ENCODE data around the gene SYT15. TPM values are rescaled to one million over a fixed set of nuclear protein-coding genes. Genes with fewer than 3 reads are reported as not detected.
A peak's percentile ranks its signal among the peaks of the same experiment; 100 is the strongest.

SYT15 gene
- total RNA-seq, 1 experiment from 2014 or later = 0.59 TPM

DNA sequence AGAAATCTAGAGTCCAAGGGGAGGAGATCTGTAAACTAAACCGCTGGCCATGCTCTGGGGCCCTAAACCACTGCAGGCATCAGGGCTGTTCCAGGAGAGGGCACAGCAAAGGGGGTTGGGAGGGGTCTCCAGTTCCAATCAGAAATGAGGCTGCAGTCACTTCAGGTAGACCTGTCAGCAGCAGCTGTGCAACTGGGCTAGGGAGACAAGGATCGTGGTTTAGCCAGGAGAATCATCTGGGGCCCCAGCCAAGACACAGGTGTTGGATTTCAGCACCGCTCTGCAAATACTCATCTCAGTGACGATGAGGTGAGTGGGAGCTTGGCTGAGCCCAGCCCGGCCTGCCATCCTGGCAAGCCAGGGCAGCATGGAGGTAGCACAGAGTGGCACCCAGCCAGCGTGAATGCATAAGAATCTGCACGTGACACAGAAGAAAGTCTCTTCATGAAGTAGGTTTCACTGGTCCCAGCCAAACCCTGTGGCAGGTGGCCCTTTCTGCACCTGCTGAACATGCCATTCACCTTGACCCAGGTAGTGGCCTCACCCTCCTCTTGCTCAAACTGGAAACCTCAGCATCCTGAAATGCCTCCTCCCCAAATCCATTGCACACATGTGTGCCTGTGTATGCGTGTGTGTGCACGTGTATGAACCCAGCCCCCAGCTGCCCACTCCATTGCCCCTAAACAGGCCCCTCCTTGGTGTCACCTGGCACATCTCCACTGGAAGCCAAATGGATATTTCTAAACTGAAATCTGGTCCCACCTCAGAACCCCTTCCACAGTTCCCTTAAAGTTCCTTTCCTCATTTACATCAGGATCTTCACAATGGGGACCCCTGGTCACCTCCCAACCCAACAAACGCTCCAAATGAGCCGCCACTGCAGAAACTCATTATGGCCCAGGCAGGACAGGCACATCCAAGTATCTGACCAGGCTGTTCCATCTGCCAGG lies 32.1 kb upstream of the SYT15 start:
- no peak overlapping the region for H3K18ac ChIP-seq (ENCODE audit: insufficient read length, low read depth, low read length)
- peak; percentile 29 for DNase-seq
- H3K79me1 ChIP-seq (ENCODE audit: insufficient read depth, low read depth, low read length, poor library complexity, severe bottlenecking) = no peaks in the 10 kb centered on the region
- Mint-ChIP-seq H3K9me3 (no peaks in the 10 kb centered on the region), H3K36me3 (ENCODE audit: insufficient read depth in 1 of 3, low read depth in 3 of 3) (peaks cover 0 to 3% (median 0%) of the 10 kb centered on the region in 3 experiments; a peak in 1 of 7 replicates), H3K4me3 (no peak overlapping the region), H3K4me1 (peaks cover 24 to 26% of the 10 kb centered on the region in 2 experiments), H3K27ac (no peak overlapping the region), H3K27me3 (ENCODE audit: low read depth) (peaks cover 8% of the 10 kb centered on the region)
- H2BK12ac ChIP-seq (ENCODE audit: insufficient read length, low read depth, low read length) = no peak overlapping the region
- H3T11ph ChIP-seq (ENCODE audit: low read length) = no peak overlapping the region
- H3K9me3 ChIP-seq (ENCODE audit: control insufficient read depth, low read depth, low read length) = no peaks in the 10 kb centered on the region
- TF ChIP-seq, protein P1, sequence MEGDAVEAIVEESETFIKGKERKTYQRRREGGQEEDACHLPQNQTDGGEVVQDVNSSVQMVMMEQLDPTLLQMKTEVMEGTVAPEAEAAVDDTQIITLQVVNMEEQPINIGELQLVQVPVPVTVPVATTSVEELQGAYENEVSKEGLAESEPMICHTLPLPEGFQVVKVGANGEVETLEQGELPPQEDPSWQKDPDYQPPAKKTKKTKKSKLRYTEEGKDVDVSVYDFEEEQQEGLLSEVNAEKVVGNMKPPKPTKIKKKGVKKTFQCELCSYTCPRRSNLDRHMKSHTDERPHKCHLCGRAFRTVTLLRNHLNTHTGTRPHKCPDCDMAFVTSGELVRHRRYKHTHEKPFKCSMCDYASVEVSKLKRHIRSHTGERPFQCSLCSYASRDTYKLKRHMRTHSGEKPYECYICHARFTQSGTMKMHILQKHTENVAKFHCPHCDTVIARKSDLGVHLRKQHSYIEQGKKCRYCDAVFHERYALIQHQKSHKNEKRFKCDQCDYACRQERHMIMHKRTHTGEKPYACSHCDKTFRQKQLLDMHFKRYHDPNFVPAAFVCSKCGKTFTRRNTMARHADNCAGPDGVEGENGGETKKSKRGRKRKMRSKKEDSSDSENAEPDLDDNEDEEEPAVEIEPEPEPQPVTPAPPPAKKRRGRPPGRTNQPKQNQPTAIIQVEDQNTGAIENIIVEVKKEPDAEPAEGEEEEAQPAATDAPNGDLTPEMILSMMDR (conservative IDR thresholded peaks at IDR 0.05) = no peak
- H3K56ac ChIP-seq (ENCODE audit: insufficient read length, low read depth, low read length) = no peak overlapping the region
- no peak overlapping the region for H2AFZ ChIP-seq (ENCODE audit: low read length)
- no peak overlapping the region for H3K27ac ChIP-seq (ENCODE audit: insufficient read length, low read depth, low read length)
- no peak overlapping the region for H3K4me2 ChIP-seq (ENCODE audit: insufficient read depth, insufficient read length, low read length)
- no peak overlapping the region for H3K4ac ChIP-seq (ENCODE audit: low read depth, low read length)
- H3K9ac ChIP-seq (ENCODE audit: extremely low read depth, insufficient read length, low read length) = no peak overlapping the region
- no peaks in the 10 kb centered on the region for H4K20me1 ChIP-seq (ENCODE audit: control insufficient read depth, insufficient read depth, insufficient read length)
- no peaks in the 10 kb centered on the region for H3K79me2 ChIP-seq (ENCODE audit: insufficient read depth, low read length)
- no peak overlapping the region for H2BK5ac ChIP-seq (ENCODE audit: insufficient read length, low read length)
- no peak overlapping the region for H2BK20ac ChIP-seq (ENCODE audit: low read depth, low read length, poor library complexity, severe bottlenecking)
- H3K27me3 ChIP-seq (ENCODE audit: insufficient read depth, low read length) = no peaks in the 10 kb centered on the region
- no peak overlapping the region for H4K8ac ChIP-seq (replicated peaks; ENCODE audit: insufficient read length, low read depth, low read length)
- H3K4me1 ChIP-seq (ENCODE audit: insufficient read depth, low read length) = peaks cover 8% of the 10 kb centered on the region; the same call in 1 of the 2 replicates
- no peak overlapping the region for H2AK5ac ChIP-seq (ENCODE audit: insufficient read length, low read length)
- no peaks in the 10 kb centered on the region for H3K23me2 ChIP-seq (ENCODE audit: insufficient read length, low read depth, low read length, poor library complexity, severe bottlenecking)
- no peak overlapping the region for H3K14ac ChIP-seq (ENCODE audit: insufficient read depth, low read length)
- H2BK120ac ChIP-seq (ENCODE audit: low read depth, low read length, poor library complexity, severe bottlenecking) = no peak overlapping the region
- H3K23ac ChIP-seq (ENCODE audit: insufficient read length, low read depth, low read length) = no peak overlapping the region
- H4K5ac ChIP-seq (ENCODE audit: insufficient read length, low read depth, low read length) = no peak overlapping the region
- no peak overlapping the region for H4K91ac ChIP-seq (ENCODE audit: insufficient read length, low read depth, low read length)
- no CpG with 5 or more reads among the region's 11 CpGs for WGBS (ENCODE audit: extremely low coverage, insufficient read length, low lambda C conversion rate)
- no peak overlapping the region for H2BK15ac ChIP-seq (ENCODE audit: low read depth, low read length)
